Fibroblast of lung (primary cell): ENCODE data around the gene PRELID2.

ENCODE experiments used
- CTCF ChIP-seq, 2 donors: IDR thresholded peaks in 1 of 2; conservative IDR thresholded peaks in 1 of 2; 1 replicate in 1 of 2; 2 replicates in 1 of 2; pipeline ENCODE4 v1.5.1; 2011 to 2012; ENCODE audit warnings: low read length in 2 of 2, control low read depth in 1 of 2, inconsistent platforms in 1 of 2, low read depth in 1 of 2, mild to moderate bottlenecking in 1 of 2
- EZH2 ChIP-seq: IDR thresholded peaks from 2 replicates; pipeline ENCODE4 v1.5.1; 2012; ENCODE audit warnings: low read length, control low read depth, mild to moderate bottlenecking; ENCODE audit errors: missing control alignments

DNA sequence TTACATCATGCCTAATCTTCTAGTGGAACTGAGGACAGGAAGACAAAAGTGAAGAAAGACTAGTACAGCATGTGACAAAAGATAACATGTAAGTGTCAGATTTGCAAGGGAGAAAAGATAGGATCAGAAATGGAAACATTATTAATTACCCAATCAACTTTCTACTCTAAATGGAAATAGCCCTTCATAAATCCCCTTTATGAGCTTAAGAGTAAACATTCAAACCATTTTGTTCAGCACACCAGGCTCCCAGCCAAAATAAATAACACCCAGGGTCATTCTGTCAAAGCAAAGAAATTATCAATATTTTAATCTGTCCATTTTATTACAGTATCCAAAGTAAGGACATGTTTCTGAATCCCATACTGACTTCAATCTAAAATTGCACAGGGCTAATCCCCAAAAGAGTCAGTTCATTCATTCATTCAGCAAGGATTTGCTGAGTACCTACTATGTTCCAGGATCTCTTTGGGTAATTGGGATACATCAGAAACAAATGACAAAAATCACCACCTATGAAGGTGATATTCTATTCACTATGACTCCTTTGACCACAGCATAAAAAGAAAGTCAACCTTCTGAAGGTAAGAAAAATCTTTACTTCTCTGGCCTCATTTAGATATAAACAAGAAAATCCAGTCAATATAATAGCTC is 5.3 kb downstream of the PRELID2 start:
- no peak for TF ChIP-seq CTCF (conservative IDR thresholded peaks at IDR 0.05 in 1 of 2, IDR thresholded peaks at IDR 0.05 in 1 of 2; ENCODE audit: low read depth in 1 of 2, low read length in 2 of 2)
- TF ChIP-seq EZH2, result no peak
